Activated T-cell treated with anti-CD3 and anti-CD28 coated beads for 4 hours (primary cell): ENCODE measurements around the gene ERC2.

Source experiments
- DNase-seq: peaks from one replicate; pipeline ENCODE4 v3.0.0-alpha.2; 2020

ERC2 gene

GRCh38 chr3:56365905-56366640 lies 102.2 kb downstream of the ERC2 start:
- no peak for DNase-seq

GRCh38 chr3:56364665-56365064 lies 103.6 kb downstream of the ERC2 start:
- no peak for DNase-seq

- no peak for DNase-seq
Observed at GRCh38 chr3:56363720-56364119, 104.5 kb downstream of the ERC2 start.

DNA sequence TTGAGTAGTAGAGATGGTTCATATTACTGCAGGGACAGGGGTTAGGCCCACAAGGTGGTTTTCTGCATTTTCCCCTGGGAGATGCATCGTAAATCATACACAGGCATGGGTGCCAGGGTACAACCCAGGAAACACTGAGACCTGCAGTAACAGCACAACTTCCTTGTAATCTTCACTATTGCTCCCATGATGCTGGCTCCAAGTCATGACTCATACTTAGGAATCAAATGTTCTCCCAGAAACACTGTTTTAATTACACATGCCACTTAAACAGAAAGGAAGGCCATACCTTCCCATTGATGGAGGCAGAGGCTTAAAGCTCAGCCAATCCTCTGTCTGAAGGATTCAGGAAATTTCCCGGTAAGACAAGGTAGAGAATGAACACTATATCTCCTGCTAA lies 106.5 kb downstream of the ERC2 start:
- no peak for DNase-seq

DNA sequence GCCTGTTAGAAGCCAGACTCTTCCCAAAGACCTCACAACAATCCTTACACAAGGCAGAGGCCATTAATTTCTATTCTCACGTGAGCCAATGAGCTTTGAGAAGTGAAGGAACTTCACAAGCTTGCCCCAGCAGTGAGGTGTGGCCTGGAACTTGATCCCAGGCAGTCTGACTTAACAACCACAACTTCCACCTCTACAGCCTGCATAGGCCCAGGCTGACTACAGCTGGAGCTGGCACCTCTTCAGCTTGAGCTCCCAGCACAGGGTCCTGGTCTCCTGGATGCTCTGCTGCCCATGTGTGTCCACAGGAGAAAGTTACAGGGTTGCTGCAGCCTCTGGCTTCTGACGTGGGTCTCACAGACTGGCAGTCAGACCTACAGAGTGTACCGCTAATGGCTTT lies 111.0 kb downstream of the ERC2 start:
- DNase-seq = no peak

GRCh38 chr3:56356808-56357207 lies 111.5 kb downstream of the ERC2 start:
- DNase-seq = no peak

- no peak for DNase-seq
Observed at GRCh38 chr3:56355570-56356185, 112.6 kb downstream of the ERC2 start.

- no peak for DNase-seq
Observed at GRCh38 chr3:56351537-56351936, 116.7 kb downstream of the ERC2 start.

DNA sequence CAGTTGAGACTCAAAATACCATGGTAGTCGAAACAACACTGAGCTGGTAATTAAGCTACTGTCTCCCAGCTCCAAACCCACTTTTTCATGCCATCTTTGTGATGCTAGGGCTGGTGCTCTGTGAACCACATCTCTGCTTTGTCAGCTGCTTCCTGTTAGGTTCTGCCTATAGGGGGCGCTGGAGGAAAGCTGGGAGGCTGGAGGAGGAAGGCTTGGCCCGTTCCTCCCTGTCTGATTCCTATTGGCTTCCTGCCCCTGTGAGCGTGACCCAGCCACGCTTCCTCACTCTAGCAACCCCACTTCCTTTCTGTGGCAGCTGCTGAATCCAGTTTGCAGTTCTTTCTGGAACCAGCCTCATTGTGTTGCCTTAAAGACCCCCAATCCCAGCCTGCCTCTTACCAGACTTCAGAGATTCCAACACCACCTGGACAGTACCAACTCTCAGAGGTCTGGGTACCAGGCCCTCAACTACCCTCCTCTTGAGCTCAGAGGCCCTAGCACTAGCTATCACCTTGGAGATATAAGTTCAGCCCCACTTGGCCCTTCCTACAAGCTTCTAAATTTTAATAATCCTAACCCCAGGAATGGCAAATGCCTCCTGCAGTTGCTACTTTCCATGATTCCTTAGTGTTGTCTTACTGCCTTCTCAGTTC lies 120.9 kb downstream of the ERC2 start:
- DNase-seq = no peak

DNA sequence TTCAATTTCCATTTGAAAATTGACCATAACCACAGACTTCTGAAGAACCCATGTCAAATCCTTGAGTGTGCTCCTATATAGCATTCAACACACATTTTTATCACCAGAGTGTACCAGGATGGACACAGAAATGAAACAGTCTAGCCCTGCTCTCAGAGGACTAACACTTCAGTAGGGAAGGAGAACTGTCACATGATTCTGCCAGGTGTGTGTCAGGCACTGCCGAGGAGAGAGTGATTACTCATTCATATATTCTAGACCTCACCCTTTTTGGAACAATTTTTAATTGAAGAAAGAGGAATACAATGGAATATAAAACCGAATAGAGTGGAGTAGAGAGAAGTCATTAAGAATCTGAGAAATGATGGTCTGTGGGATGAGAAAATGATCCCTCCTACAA lies 125.8 kb downstream of the ERC2 start:
- no peak for DNase-seq

DNA sequence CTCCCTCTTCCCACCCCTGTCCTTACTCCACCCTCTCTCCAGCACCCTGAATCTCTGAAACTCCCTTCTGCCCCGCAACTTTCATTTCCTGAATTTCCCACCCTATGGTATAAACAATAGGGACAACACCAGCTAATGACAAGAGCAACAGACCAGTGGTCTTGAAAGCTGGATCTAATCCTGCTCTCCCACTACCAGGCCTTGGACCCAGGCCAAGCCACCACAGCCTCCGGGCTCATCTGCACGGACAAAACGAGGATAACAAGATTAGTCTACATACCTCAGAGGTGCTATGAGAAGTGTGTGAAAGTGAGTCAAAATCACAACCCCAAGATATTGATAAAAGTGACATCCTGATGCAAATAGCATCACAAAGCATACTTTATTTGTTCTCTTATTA lies 128.6 kb downstream of the ERC2 start:
- DNase-seq = no peak

DNA sequence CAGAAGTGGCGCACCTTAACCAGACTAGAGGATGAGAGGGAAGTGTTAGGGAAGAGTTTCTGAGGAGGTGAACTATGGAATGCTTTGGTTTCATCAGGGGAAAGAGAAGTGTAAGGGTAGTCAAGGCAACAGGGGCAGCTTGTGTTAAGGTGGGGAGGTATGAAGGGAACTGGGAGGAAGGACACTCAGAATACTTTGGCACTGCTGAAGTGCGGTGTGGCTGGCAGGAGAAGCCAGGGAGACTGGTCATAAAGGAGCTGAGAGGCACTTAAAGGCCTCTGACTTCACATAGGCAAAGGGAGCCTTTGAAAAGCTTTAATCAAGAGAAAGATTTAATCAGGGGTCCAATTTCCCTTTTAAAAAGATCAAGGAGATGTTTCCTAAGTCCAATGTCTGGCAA lies 129.0 kb downstream of the ERC2 start:
- no peak for DNase-seq

DNA sequence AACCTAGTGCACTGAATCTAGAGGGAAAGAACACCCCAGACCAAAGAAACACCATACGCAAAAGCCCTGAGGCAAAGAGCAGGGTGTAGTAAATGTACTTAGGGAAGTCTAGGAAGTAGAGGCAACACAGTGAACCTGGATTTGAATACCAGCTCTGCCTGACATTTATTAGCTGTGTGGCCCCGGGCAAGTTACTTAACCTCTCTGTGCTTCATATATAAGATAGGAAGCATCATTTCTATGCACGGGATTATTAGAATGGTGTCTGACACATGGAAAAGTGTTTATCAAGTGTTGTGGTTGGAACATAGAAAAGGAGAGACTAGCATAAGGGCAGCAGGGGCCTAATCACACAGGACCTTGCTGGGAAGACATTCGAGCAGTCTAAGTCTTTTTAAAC lies 132.2 kb downstream of the ERC2 start:
- DNase-seq = no peak

DNA sequence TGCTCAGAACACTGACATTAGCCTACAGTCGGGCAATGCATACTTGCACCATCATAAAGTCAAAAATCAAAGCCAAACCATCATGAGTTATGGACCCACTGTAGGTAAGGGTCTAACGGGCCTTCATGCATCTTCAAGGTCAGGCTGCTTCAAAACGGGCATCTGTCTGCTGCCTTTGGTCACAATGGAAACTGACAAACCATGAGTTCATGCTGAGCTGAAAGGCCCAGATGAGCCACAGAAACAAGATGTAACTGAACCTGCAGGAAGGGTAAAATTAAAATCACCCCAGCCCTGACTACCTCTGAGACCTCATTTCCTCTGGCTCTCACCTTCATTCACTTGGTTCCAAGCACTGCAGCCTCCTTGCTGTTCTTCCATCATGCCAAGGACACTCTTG lies 143.8 kb downstream of the ERC2 start:
- no peak for DNase-seq

- no peak for DNase-seq
Observed at GRCh38 chr3:56323986-56324420, 144.3 kb downstream of the ERC2 start.

- no peak for DNase-seq
Observed at GRCh38 chr3:56322862-56323261, 145.4 kb downstream of the ERC2 start.

GRCh38 chr3:56321892-56322291 lies 146.4 kb downstream of the ERC2 start:
- no peak for DNase-seq

GRCh38 chr3:56321383-56321782 lies 146.9 kb downstream of the ERC2 start:
- no peak for DNase-seq

- no peak for DNase-seq
Observed at GRCh38 chr3:56320883-56321282, 147.4 kb downstream of the ERC2 start.

GRCh38 chr3:56318891-56319290 lies 149.4 kb downstream of the ERC2 start:
- DNase-seq = no peak

- no peak for DNase-seq
Observed at GRCh38 chr3:56316944-56317343, 151.3 kb downstream of the ERC2 start.

DNA sequence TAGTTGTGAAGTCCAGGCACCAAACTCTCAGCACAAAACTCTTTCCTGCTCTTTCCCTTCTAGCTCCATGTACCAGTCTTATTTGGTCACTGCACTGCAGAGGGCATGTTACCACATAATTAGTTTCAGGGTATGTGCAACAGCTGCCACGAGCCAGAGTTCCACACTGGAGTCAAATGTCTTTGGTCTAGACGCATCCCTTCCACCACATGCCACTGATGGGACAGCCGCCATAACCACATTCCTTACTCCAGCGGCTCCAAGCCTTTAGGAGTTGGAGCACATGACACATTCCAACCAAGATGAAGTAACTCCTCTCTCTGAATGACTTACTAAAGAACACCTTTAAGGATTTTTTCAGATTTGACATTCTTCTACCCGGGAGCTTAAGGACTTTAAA lies 153.4 kb downstream of the ERC2 start:
- no peak for DNase-seq

DNA sequence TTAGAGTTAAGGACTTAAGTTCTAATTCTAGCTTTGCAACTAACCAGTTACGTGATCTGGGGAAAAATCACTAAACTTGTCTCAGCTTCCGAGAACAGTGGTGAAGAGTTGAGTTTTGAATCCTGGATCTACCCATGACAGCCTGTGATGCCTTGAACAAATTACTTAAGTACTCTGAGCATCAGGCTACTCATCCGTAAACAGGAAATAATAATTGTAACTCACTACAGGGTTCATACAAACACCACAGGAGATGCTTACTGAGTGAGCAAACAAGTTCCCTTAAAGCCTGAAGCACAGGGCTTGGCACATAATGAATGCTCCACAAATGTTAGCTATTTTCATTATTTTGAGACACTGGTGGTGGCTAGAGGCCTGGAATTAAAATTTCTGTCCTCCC lies 158.8 kb downstream of the ERC2 start:
- no peak for DNase-seq

DNA sequence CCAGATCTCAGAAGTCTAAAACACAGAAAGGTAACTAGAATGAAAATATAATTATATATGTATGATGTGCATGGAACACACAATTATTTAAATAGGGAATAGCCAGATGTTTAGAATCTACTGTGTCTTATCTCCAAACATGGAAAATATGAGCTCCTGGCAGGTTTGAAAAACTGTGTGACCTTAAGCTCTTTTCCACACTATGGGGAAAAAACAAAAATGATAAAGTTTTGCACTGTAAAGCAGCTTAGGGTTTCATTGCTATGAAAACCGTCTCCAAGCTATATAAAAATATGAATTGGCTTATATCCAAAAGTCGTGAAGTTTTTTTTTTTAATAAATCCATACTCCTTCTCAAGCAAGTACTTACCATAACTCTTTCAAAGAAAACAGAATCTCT lies 159.8 kb downstream of the ERC2 start:
- no peak for DNase-seq
